HepG2 (cell line): ENCODE results near the gene PPP1R9B. TPM values are rescaled to one million over a fixed set of nuclear protein-coding genes. Genes with fewer than 3 reads are reported as not detected.
A peak's percentile ranks its signal among the peaks of the same experiment; 100 is the strongest.

Experiments used
- ARHGAP35 ChIP-seq: sonication (generic); formaldehyde crosslinking; IDR thresholded peaks from 2 replicates; pipeline ENCODE4 v1.9.0; 2022; ENCODE audit warnings: mild to moderate bottlenecking, inconsistent platforms, moderate library complexity, missing genetic modification reagents, borderline replicate concordance
- ATF1 ChIP-seq: IDR thresholded peaks from 2 replicates; pipeline ENCODE4 v1.6.1; 2016; ENCODE audit warnings: mild to moderate bottlenecking, control low read depth
- HNF4G ChIP-seq, 2 experiments: sonication (generic) in 1 of 2; formaldehyde crosslinking in 1 of 2; IDR thresholded peaks; 2 replicates each; pipeline versions ENCODE4 v1.4.0 to v1.6.1; 2011 to 2020; ENCODE audit warnings: borderline replicate concordance in 2 of 2, low read depth in 2 of 2, mild to moderate bottlenecking in 2 of 2, low read length in 1 of 2, missing genetic modification reagents in 1 of 2, moderate library complexity in 1 of 2
- MED1 ChIP-seq: sonication (generic); formaldehyde crosslinking; IDR thresholded peaks from 2 replicates; pipeline ENCODE4 v1.4.0; 2020; ENCODE audit warnings: missing genetic modification reagents
- MEIS1 ChIP-seq: sonication (generic); formaldehyde crosslinking; IDR thresholded peaks from 2 replicates; pipeline ENCODE4 v1.9.0; 2021; ENCODE audit warnings: mild to moderate bottlenecking, missing genetic modification reagents, moderate library complexity, borderline replicate concordance
- NFATC3 ChIP-seq: sonication (generic); formaldehyde crosslinking; IDR thresholded peaks from 2 replicates; pipeline ENCODE4 v1.5.1; 2020; ENCODE audit warnings: mild to moderate bottlenecking, missing genetic modification reagents
- NFRKB ChIP-seq: fragments of 450-650 bp; IDR thresholded peaks from 2 replicates; pipeline ENCODE4 v1.6.1; 2017
- PATZ1 ChIP-seq: sonication (generic); formaldehyde crosslinking; IDR thresholded peaks from 2 replicates; pipeline ENCODE4 v1.4.0; 2020; ENCODE audit warnings: missing genetic modification reagents
- PAWR ChIP-seq: sonication (generic); formaldehyde crosslinking; IDR thresholded peaks from 2 replicates; pipeline ENCODE4 v1.4.0; 2020; ENCODE audit warnings: missing genetic modification reagents, mild to moderate bottlenecking, borderline replicate concordance
- RBM39 ChIP-seq: fragments of 200-400 bp; formaldehyde crosslinking; IDR thresholded peaks from one replicate; pipeline ENCODE4 v1.6.1; 2018; ENCODE audit warnings: antibody characterized with exemption, mild to moderate bottlenecking, low read depth, low read length; ENCODE audit not compliant: poor library complexity, severe bottlenecking
- SP5 ChIP-seq: IDR thresholded peaks from 2 replicates; pipeline ENCODE4 v1.6.1; 2016; ENCODE audit warnings: low read depth, borderline replicate concordance
- TARDBP ChIP-seq: sonication (generic); formaldehyde crosslinking; IDR thresholded peaks from 2 replicates; pipeline ENCODE4 v1.8.0; 2022; ENCODE audit warnings: mild to moderate bottlenecking, missing genetic modification reagents
- TBX3 ChIP-seq: fragments of 450-650 bp; IDR thresholded peaks from 2 replicates; pipeline ENCODE4 v1.6.1; 2017; ENCODE audit warnings: antibody characterized with exemption, mild to moderate bottlenecking, inconsistent platforms, borderline replicate concordance
- TSC22D2 ChIP-seq: sonication (generic); formaldehyde crosslinking; IDR thresholded peaks from 2 replicates; pipeline ENCODE4 v1.5.1; 2020; ENCODE audit warnings: missing genetic modification reagents, mild to moderate bottlenecking, borderline replicate concordance
- USF2 ChIP-seq, 2 experiments: sonication (generic) in 1 of 2; formaldehyde crosslinking in 1 of 2; IDR thresholded peaks; 2 replicates each; pipeline versions ENCODE4 v1.5.1 to v1.6.1; 2011 to 2020; ENCODE audit warnings: borderline replicate concordance in 1 of 2, low read depth in 1 of 2, low read length in 1 of 2, mild to moderate bottlenecking in 1 of 2, missing genetic modification reagents in 1 of 2, moderate library complexity in 1 of 2
- ZNF234 ChIP-seq: sonication (generic); formaldehyde crosslinking; conservative IDR thresholded peaks from 2 replicates; pipeline ENCODE4 v1.5.1; 2020; ENCODE audit warnings: mild to moderate bottlenecking, missing genetic modification reagents
- ZNF24 ChIP-seq: fragments of 450-650 bp; IDR thresholded peaks from 2 replicates; pipeline ENCODE4 v1.6.1; 2017; ENCODE audit warnings: antibody characterized with exemption, mild to moderate bottlenecking
- ZNF274 ChIP-seq: sonication (generic); formaldehyde crosslinking; IDR thresholded peaks from 2 replicates; pipeline ENCODE4 v1.5.1; 2020; ENCODE audit warnings: mild to moderate bottlenecking, missing genetic modification reagents
- ZNF275 ChIP-seq: sonication (generic); formaldehyde crosslinking; IDR thresholded peaks from 2 replicates; pipeline ENCODE4 v1.8.0; 2022; ENCODE audit warnings: missing genetic modification reagents, mild to moderate bottlenecking, inconsistent platforms, borderline replicate concordance
- ZNF350 ChIP-seq: sonication (generic); formaldehyde crosslinking; IDR thresholded peaks from 2 replicates; pipeline ENCODE4 v1.4.0; 2020; ENCODE audit warnings: mild to moderate bottlenecking, low read depth, missing genetic modification reagents, borderline replicate concordance
- ZNF577 ChIP-seq: sonication (generic); formaldehyde crosslinking; IDR thresholded peaks from 2 replicates; pipeline ENCODE4 v1.4.0; 2020; ENCODE audit warnings: mild to moderate bottlenecking, low read depth, missing genetic modification reagents, borderline replicate concordance
- ZSCAN21 ChIP-seq: sonication (generic); formaldehyde crosslinking; IDR thresholded peaks from 2 replicates; pipeline ENCODE4 v1.8.0; 2022; ENCODE audit warnings: mild to moderate bottlenecking, missing genetic modification reagents, moderate library complexity, borderline replicate concordance
- polyA plus RNA-seq, 8 experiments: library from polyadenylated mRNA; depleted of rRNA in 3 of 8; stranded (reverse) in 7 of 8; unstranded in 1 of 8; fragments of >200 nt; fragmentation: Illumina TruSeq in 4 of 8; extraction: Trizol in 4 of 8; gene quantifications; 2 replicates each; pipeline versions ENCODE4 v1.2.1 to v1.2.3, GENCODE V29; 2011 to 2016; ENCODE audit warnings: low read depth in 4 of 8, missing spikeins in 1 of 8, mixed read lengths in 1 of 8; ENCODE audit not compliant: insufficient read depth in 1 of 8
- total RNA-seq, 5 experiments: library from RNA; depleted of rRNA; stranded (reverse); fragments of >200 nt; fragmentation: Illumina TruSeq; extraction: Trizol; gene quantifications; 2 replicates each; pipeline ENCODE4 v1.2.3, GENCODE V29; 2016; ENCODE audit warnings: low read depth in 1 of 5

Gene PPP1R9B
- total and polyA plus RNA-seq, 2 of the 13 experiments (the other 11 are each of a cell fraction or from before 2014, with no cell fraction given), result 9.4 to 15.8 TPM

GRCh38 chr17:50148226-50149090, 2.0 kb downstream of the PPP1R9B start (continued):
- no peak for TF ChIP-seq USF2 (IDR thresholded peaks at IDR 0.05; ENCODE audit: low read depth, low read length)
- TF ChIP-seq USF2 (CRISPR knock-in tag; IDR thresholded peaks at IDR 0.05; ENCODE audit: borderline replicate concordance), result no peak
- TF ChIP-seq TARDBP (CRISPR knock-in tag), result no peak
- TF ChIP-seq ARHGAP35 (CRISPR knock-in tag), result no peak
- no peak for TF ChIP-seq NFRKB
- TF ChIP-seq RBM39, result no peak
- TF ChIP-seq ZNF350, result no peak
- TF ChIP-seq NFATC3 (CRISPR knock-in tag), result 0 out of 2 replicates have a peak, but pooled peaks have one; percentile 53
- no peak for TF ChIP-seq ZNF24
- no peak for TF ChIP-seq MEIS1 (CRISPR knock-in tag)
- no peak for TF ChIP-seq ZNF234 (CRISPR knock-in tag)
- no peak for TF ChIP-seq ZNF274 (CRISPR knock-in tag)
- no peak; the same call in 1 of the 2 replicates for TF ChIP-seq HNF4G (IDR thresholded peaks at IDR 0.05; ENCODE audit: borderline replicate concordance, low read depth, low read length)
- no peak for TF ChIP-seq HNF4G (CRISPR knock-in tag; IDR thresholded peaks at IDR 0.05; ENCODE audit: borderline replicate concordance, low read depth)
- TF ChIP-seq PAWR, result no peak
- TF ChIP-seq TBX3, result no peak
- no peak for TF ChIP-seq ZSCAN21 (CRISPR knock-in tag)
- peak; percentile 88 for TF ChIP-seq PATZ1 (CRISPR knock-in tag)
- no peak for TF ChIP-seq MED1 (CRISPR knock-in tag)
- TF ChIP-seq ATF1 (CRISPR knock-in tag), result no peak
- TF ChIP-seq ZNF275 (CRISPR knock-in tag), result no peak
- no peak for TF ChIP-seq ZNF577 (CRISPR knock-in tag)
- no peak; the same call in 1 of the 2 replicates for TF ChIP-seq TSC22D2 (CRISPR knock-in tag)
- peak; percentile 31; the same call in 1 of the 2 replicates for TF ChIP-seq SP5 (CRISPR knock-in tag)
